KMS-11 (cell line): ENCODE measurements around the gene LHX5.

ENCODE experiments used
- H2AFZ ChIP-seq: fragments of 200-600 bp; sonication (generic); 2 replicates; pipeline ENCODE4 v1.6.1; 2016; ENCODE audit warnings: antibody characterized with exemption, mixed run types, low read depth
- H3K27ac ChIP-seq: fragments of 200-600 bp; sonication (generic); 2 replicates; pipeline ENCODE4 v1.6.1; 2016; ENCODE audit warnings: mild to moderate bottlenecking, mixed run types
- H3K27me3 ChIP-seq: fragments of 200-600 bp; sonication (generic); 2 replicates; pipeline ENCODE4 v1.6.1; 2017; ENCODE audit warnings: mild to moderate bottlenecking, low read depth, mixed run types, moderate library complexity; ENCODE audit not compliant: insufficient read depth
- H3K36me3 ChIP-seq: fragments of 200-600 bp; sonication (generic); 2 replicates; pipeline ENCODE4 v1.6.1; 2017; ENCODE audit warnings: mild to moderate bottlenecking, mixed run types; ENCODE audit not compliant: insufficient read depth
- H3K4me1 ChIP-seq: fragments of 200-600 bp; sonication (generic); 2 replicates; pipeline ENCODE4 v1.6.1; 2016; ENCODE audit warnings: mild to moderate bottlenecking, low read depth, mixed run types; ENCODE audit not compliant: poor library complexity, severe bottlenecking
- H3K4me2 ChIP-seq: fragments of 200-600 bp; sonication (generic); 2 replicates; pipeline ENCODE4 v1.7.0; 2016; ENCODE audit warnings: mild to moderate bottlenecking, mixed run types
- H3K4me3 ChIP-seq: fragments of 200-600 bp; sonication (generic); IDR thresholded peaks from 2 replicates; pipeline ENCODE4 v1.6.1; 2017; ENCODE audit warnings: low read depth, low read length, mixed read lengths; ENCODE audit not compliant: insufficient read depth
- H3K79me2 ChIP-seq: fragments of 200-600 bp; sonication (generic); 2 replicates; pipeline ENCODE4 v1.6.1; 2016; ENCODE audit warnings: low read depth, mixed run types; ENCODE audit not compliant: insufficient read depth
- H3K9ac ChIP-seq: fragments of 200-600 bp; sonication (generic); 2 replicates; pipeline ENCODE4 v1.6.1; 2016; ENCODE audit warnings: mild to moderate bottlenecking, mixed run types
- H4K20me1 ChIP-seq: fragments of 200-600 bp; sonication (generic); 2 replicates; pipeline ENCODE4 v1.6.1; 2016; ENCODE audit warnings: mild to moderate bottlenecking, mixed run types; ENCODE audit not compliant: insufficient read depth
- CTCF ChIP-seq: fragments of 200-600 bp; sonication (generic); conservative IDR thresholded peaks from 2 replicates; pipeline ENCODE4 v1.6.1; 2017; ENCODE audit warnings: low read depth, mild to moderate bottlenecking, antibody characterized with exemption, low read length, moderate library complexity, mixed read lengths

Gene LHX5

GRCh38 chr12:113479590-113480335 lies 8.1 kb upstream of the LHX5 start:
- no peak overlapping the region for H3K9ac ChIP-seq
- no peaks in the 10 kb centered on the region for H3K36me3 ChIP-seq
- TF ChIP-seq CTCF, result no peak
- no peak overlapping the region for H3K27ac ChIP-seq
- no peaks in the 10 kb centered on the region for H3K79me2 ChIP-seq
- H4K20me1 ChIP-seq, result no peaks in the 10 kb centered on the region
- H2AFZ ChIP-seq, result no peak overlapping the region
- H3K4me2 ChIP-seq, result no peak overlapping the region
- H3K4me3 ChIP-seq, result no peak overlapping the region
- H3K4me1 ChIP-seq, result no peaks in the 10 kb centered on the region
- no peaks in the 10 kb centered on the region; the same call in 1 of the 2 replicates for H3K27me3 ChIP-seq

- Histone ChIP-seq H4K20me1 (no peaks in the 10 kb centered on the region), H3K4me2 (no peak overlapping the region), H3K4me3 (no peak overlapping the region), H3K27me3 (no peaks in the 10 kb centered on the region; the same call in 1 of the 2 replicates), H3K9ac (no peak overlapping the region), H3K36me3 (no peaks in the 10 kb centered on the region), H3K79me2 (no peaks in the 10 kb centered on the region), H3K4me1 (no peaks in the 10 kb centered on the region), H3K27ac (no peak overlapping the region), H2AFZ (no peak overlapping the region)
- TF ChIP-seq CTCF, result no peak
These were observed 7.5 kb upstream of the LHX5 start for GRCh38 chr12:113479216-113479589.

- Histone ChIP-seq H3K79me2 (no peaks in the 10 kb centered on the region), H3K27me3 (peaks cover 2% of the 10 kb centered on the region; the same call in 1 of the 2 replicates), H3K4me1 (no peaks in the 10 kb centered on the region), H3K36me3 (no peaks in the 10 kb centered on the region), H3K4me2 (no peak overlapping the region), H3K27ac (no peak overlapping the region), H2AFZ (no peak overlapping the region), H3K4me3 (no peak overlapping the region), H3K9ac (no peak overlapping the region), H4K20me1 (no peaks in the 10 kb centered on the region)
- TF ChIP-seq CTCF, result no peak
These were observed 6.8 kb upstream of the LHX5 start for GRCh38 chr12:113478351-113479011.

GRCh38 chr12:113477842-113478215 lies 6.2 kb upstream of the LHX5 start:
- TF ChIP-seq CTCF, result no peak
- Histone ChIP-seq H3K9ac (no peak overlapping the region), H3K27me3 (peaks cover 2% of the 10 kb centered on the region; the same call in 1 of the 2 replicates), H4K20me1 (no peaks in the 10 kb centered on the region), H3K4me2 (no peak overlapping the region), H3K4me3 (no peak overlapping the region), H3K36me3 (no peaks in the 10 kb centered on the region), H2AFZ (no peak overlapping the region), H3K4me1 (no peaks in the 10 kb centered on the region), H3K27ac (no peak overlapping the region), H3K79me2 (no peaks in the 10 kb centered on the region)
